Effector memory CD4-positive, alpha-beta T cell (primary cell): ENCODE measurements around the gene ROCK1.

ENCODE experiments used
- DNase-seq, 3 donors: peaks; one replicate each; pipeline ENCODE4 v3.0.0-alpha.2; 2020
- H3K27ac ChIP-seq: 2 replicates; pipeline ENCODE4 v1.7.0; 2013; ENCODE audit warnings: mild to moderate bottlenecking, low read length, moderate library complexity; ENCODE audit not compliant: insufficient read depth, poor library complexity, severe bottlenecking
- H3K27me3 ChIP-seq: replicated peaks from 2 replicates; pipeline ENCODE4 v1.7.0; 2013; ENCODE audit warnings: mild to moderate bottlenecking, low read length; ENCODE audit not compliant: insufficient read depth, control insufficient read depth, poor library complexity, severe bottlenecking
- H3K36me3 ChIP-seq: 2 replicates; pipeline ENCODE4 v1.7.0; 2013; ENCODE audit warnings: mild to moderate bottlenecking, low read length, moderate library complexity; ENCODE audit not compliant: control insufficient read depth, insufficient read depth
- H3K4me1 ChIP-seq: 2 replicates; pipeline ENCODE4 v1.7.0; 2013; ENCODE audit warnings: low read length, mild to moderate bottlenecking; ENCODE audit not compliant: control insufficient read depth, insufficient read depth, poor library complexity, severe bottlenecking
- H3K4me3 ChIP-seq: 2 replicates; pipeline ENCODE4 v1.7.0; 2013; ENCODE audit warnings: low read length, low read depth, mild to moderate bottlenecking; ENCODE audit not compliant: insufficient read depth, poor library complexity, severe bottlenecking
- H3K9me3 ChIP-seq: 2 replicates; pipeline ENCODE4 v1.7.0; 2013; ENCODE audit warnings: mild to moderate bottlenecking, low read length, moderate library complexity; ENCODE audit not compliant: control insufficient read depth

ROCK1 gene

GRCh38 chr18:21105936-21106335 is 5.7 kb downstream of the ROCK1 start:
- Histone ChIP-seq H3K9me3 (no peaks in the 10 kb centered on the region), H3K36me3 (no peaks in the 10 kb centered on the region), H3K27ac (no peak overlapping the region), H3K27me3 (no peaks in the 10 kb centered on the region), H3K4me1 (peaks cover 37% of the 10 kb centered on the region), H3K4me3 (no peak overlapping the region)
- no peak for DNase-seq

GRCh38 chr18:21101172-21101571 is 10.4 kb downstream of the ROCK1 start:
- Histone ChIP-seq H3K27me3 (no peaks in the 10 kb centered on the region), H3K4me3 (no peak overlapping the region), H3K4me1 (peaks cover 30% of the 10 kb centered on the region), H3K9me3 (no peaks in the 10 kb centered on the region), H3K27ac (no peak overlapping the region), H3K36me3 (no peaks in the 10 kb centered on the region)
- DNase-seq, result no peak

GRCh38 chr18:21100678-21101077 is 10.9 kb downstream of the ROCK1 start:
- H3K4me3 ChIP-seq, result no peak overlapping the region
- H3K9me3 ChIP-seq, result no peaks in the 10 kb centered on the region
- H3K4me1 ChIP-seq, result peaks cover 25% of the 10 kb centered on the region
- H3K27me3 ChIP-seq, result no peaks in the 10 kb centered on the region
- no peak for DNase-seq
- H3K36me3 ChIP-seq, result no peaks in the 10 kb centered on the region
- H3K27ac ChIP-seq, result no peak overlapping the region

- no peaks in the 10 kb centered on the region for H3K27me3 ChIP-seq
- DNase-seq, result no peak
- H3K4me3 ChIP-seq, result no peak overlapping the region
- no peak overlapping the region for H3K27ac ChIP-seq
- peaks cover 22% of the 10 kb centered on the region for H3K4me1 ChIP-seq
- H3K36me3 ChIP-seq, result peaks cover 3% of the 10 kb centered on the region
- H3K9me3 ChIP-seq, result no peaks in the 10 kb centered on the region
Measured at GRCh38 chr18:21100146-21100545, 11.5 kb downstream of the ROCK1 start.

GRCh38 chr18:21099442-21099841 is 12.2 kb downstream of the ROCK1 start:
- peaks cover 22% of the 10 kb centered on the region for H3K4me1 ChIP-seq
- no peaks in the 10 kb centered on the region for H3K27me3 ChIP-seq
- H3K27ac ChIP-seq, result no peak overlapping the region
- no peaks in the 10 kb centered on the region for H3K9me3 ChIP-seq
- no peak for DNase-seq
- H3K4me3 ChIP-seq, result no peak overlapping the region
- peaks cover 3% of the 10 kb centered on the region for H3K36me3 ChIP-seq

GRCh38 chr18:21096760-21097159 is 14.9 kb downstream of the ROCK1 start:
- no peak for DNase-seq
- Histone ChIP-seq H3K27ac (no peak overlapping the region), H3K27me3 (no peaks in the 10 kb centered on the region), H3K9me3 (no peaks in the 10 kb centered on the region), H3K36me3 (peaks cover 3% of the 10 kb centered on the region), H3K4me1 (peaks cover 19% of the 10 kb centered on the region), H3K4me3 (no peak overlapping the region)

GRCh38 chr18:21093133-21093532 is 18.5 kb downstream of the ROCK1 start:
- Histone ChIP-seq H3K4me1 (peaks cover 5% of the 10 kb centered on the region), H3K36me3 (peaks cover 3% of the 10 kb centered on the region), H3K9me3 (no peaks in the 10 kb centered on the region), H3K4me3 (no peak overlapping the region), H3K27ac (no peak overlapping the region), H3K27me3 (no peaks in the 10 kb centered on the region)
- DNase-seq, result no peak

GRCh38 chr18:21090680-21091079 is 20.9 kb downstream of the ROCK1 start:
- no peaks in the 10 kb centered on the region for H3K4me1 ChIP-seq
- no peak overlapping the region for H3K27ac ChIP-seq
- H3K27me3 ChIP-seq, result no peaks in the 10 kb centered on the region
- peaks cover 3% of the 10 kb centered on the region for H3K36me3 ChIP-seq
- H3K4me3 ChIP-seq, result no peak overlapping the region
- H3K9me3 ChIP-seq, result no peaks in the 10 kb centered on the region
- no peak for DNase-seq

GRCh38 chr18:21085579-21086166 is 25.9 kb downstream of the ROCK1 start:
- no peak for DNase-seq
- H3K4me1 ChIP-seq, result no peaks in the 10 kb centered on the region
- no peaks in the 10 kb centered on the region for H3K36me3 ChIP-seq
- H3K27ac ChIP-seq, result no peak overlapping the region
- no peak overlapping the region for H3K4me3 ChIP-seq
- no peaks in the 10 kb centered on the region for H3K27me3 ChIP-seq
- no peaks in the 10 kb centered on the region for H3K9me3 ChIP-seq

- Histone ChIP-seq H3K4me3 (no peak overlapping the region), H3K27me3 (no peaks in the 10 kb centered on the region), H3K9me3 (no peaks in the 10 kb centered on the region), H3K36me3 (no peaks in the 10 kb centered on the region), H3K27ac (no peak overlapping the region), H3K4me1 (no peaks in the 10 kb centered on the region)
- no peak for DNase-seq
Measured at GRCh38 chr18:21084511-21085078, 27.0 kb downstream of the ROCK1 start.
